HG03521 (cell line): ENCODE measurements around the gene IFT74.

ENCODE experiments used
- ATAC-seq: cut with Tn5 transposase; IDR thresholded peaks from one replicate; pipeline ENCODE4 v1.9.1; 2021; ENCODE audit warnings: mild to moderate bottlenecking, moderate library complexity; ENCODE audit not compliant: unreplicated experiment

IFT74 gene

GRCh38 chr9:26955921-26956859 lies at the start of gene IFT74:
TSS of gene IFT74 (plus strand) at chr9:26956412. CDS start at chr9:26961968, 5,556 bp downstream.
- peak; percentile 99 for ATAC-seq

- ATAC-seq: no peak
Measured at GRCh38 chr9:26913138-26913668, 43.0 kb upstream of the IFT74 start.

- ATAC-seq: no peak
Measured at GRCh38 chr9:26919698-26920097, 36.5 kb upstream of the IFT74 start.

DNA sequence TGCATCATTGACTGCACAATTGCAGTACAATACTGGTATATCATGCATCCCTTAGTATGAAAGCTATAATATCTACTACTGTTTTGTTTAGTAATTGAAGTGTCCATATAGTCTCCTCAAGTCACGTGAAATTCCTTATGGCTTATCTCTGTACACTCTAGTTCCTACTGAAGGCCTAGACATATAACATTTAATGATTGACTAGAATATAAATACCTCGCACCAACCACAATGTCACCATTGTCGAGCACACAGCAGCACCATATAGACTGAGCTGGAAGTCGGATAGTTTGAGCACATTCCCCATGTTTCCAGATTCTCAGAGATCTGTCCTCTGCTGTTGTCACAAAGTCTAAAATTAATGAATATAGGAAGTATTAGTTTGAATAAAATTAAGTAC lies 30.6 kb upstream of the IFT74 start:
- no peak for ATAC-seq

- no peak for ATAC-seq
Measured at GRCh38 chr9:26928902-26929495, 27.2 kb upstream of the IFT74 start.

DNA sequence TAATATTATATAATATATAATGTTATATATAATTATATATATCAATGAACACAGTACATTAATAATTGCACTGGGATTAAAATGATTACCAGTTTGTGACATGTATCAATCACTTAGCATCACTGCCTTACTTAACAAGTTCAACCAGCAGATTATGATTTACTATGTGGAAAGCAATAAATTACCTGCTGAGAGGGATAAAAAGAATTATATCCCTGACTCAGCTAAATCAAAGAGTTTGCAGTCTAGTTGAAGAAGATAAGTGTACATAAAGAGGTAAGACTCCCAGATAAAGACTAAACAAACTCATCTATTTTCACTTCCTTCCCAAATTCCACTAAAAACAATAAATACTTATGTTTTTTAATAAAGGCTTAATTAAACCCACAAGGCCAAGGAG lies 20.4 kb upstream of the IFT74 start:
- ATAC-seq: no peak

GRCh38 chr9:26937816-26938371 lies 18.3 kb upstream of the IFT74 start:
- no peak for ATAC-seq

GRCh38 chr9:26939955-26940711 lies 16.1 kb upstream of the IFT74 start:
- ATAC-seq: no peak

DNA sequence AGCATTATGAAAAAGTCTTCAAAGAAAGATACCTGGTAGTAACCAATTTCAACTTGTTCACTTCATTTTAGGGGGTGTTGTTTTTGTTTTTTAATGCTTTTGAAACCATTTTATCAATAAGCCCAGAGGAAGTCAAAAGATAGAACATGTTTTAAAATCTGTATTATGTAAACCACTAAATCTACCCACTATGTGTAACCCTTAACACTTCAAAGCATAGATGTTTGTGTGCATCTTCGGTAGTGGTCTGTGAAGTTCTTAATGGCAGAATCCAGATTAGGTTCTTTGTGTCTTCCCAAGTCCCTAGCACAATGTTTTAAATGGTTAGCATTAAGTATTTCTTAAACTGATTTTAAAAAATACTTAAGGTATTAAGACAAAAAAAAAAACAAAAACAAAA lies 15.4 kb upstream of the IFT74 start:
- ATAC-seq: no peak

DNA sequence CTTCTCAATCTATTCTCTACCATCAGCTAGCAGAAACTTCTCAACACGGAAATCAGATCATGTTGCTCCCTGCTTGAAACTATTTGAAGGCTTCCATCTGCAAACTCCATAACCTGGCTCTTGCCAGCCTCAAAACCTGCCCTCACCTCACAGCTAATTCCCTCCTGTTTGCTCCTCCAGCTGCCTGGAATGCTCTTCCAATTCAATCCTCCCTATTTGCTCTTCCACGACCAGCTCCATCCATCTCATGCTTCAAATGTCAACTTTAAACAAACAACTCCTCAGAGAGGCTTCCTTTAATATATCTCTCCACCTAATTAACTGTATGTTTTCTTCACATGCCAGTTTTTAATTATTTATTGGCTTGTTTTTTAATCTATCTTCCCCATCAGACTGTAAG lies 10.6 kb upstream of the IFT74 start:
- no peak for ATAC-seq

DNA sequence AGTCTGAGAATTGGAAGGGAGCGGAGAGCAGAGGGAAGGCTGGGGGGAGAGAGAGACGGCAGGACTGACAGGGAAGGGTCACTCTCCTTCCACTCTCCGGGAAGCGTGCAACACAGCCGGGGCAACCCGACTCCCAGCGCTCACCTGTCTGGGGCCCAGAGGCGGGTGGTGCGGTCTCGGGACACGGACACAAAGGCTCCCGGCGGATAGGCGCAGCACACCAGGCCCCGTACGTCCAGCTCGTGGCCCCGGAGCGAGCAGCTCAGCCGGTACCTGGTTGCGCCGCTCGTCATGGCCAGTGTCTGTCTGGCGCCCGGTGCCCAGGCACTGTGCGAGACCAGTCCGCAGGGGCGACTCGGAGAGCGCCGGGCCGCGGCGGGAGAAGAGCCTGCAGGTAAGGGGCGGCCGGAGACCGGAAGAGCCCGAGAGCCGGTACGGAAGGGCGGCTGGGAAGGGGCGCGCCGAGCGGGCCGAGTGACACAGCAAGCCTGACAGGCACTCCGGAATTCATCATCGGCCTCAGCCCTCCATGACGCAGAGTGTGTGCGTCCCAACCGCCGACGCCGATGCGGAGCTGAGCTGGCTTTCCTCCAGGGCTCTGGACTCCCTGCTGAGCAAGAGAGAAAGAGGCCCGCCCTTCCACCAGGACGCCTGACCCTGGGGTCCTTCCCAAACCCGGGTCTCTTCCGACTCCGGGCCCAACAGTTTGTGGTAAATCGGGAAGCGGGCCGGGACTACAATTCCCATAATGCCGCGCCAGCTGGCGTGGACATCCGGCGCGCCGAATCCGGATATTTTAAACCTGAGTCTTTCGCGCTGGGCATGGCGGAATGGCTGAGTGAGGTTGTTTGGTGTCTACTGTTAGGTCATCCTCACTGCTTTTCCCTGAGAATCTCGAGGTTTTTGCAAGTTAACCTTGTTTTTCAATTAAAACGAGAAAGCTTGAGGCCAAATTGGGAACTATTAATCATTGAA lies 9.2 kb upstream of the IFT74 start, which contains the start of gene PLAA:
TSS of gene PLAA (minus strand) at position 490 of the 975 bp plus-strand sequence. CDS start at position 293, 197 bp downstream.
- peak; percentile 98 for ATAC-seq

DNA sequence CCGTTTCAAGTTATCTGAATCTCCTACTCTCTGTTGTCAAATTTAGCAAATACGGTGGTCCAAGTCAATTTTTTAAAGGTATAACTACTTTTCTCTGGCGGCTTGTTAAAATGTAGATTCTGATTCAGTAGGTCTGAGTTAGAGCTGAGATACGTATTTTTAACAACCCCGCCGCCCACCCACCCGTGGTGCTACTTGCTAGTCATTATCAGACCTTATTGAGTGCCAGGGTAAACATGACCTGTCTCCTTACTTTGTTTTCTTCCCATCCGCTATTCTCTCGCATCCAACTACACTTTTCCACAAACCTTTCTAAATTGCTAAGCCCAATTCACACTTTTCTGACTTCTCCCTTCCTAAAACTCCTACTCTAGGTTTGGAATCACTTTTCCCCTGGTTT lies 8.5 kb upstream of the IFT74 start:
- ATAC-seq: no peak

- no peak for ATAC-seq
Measured at GRCh38 chr9:26949637-26950069, 6.6 kb upstream of the IFT74 start.

DNA sequence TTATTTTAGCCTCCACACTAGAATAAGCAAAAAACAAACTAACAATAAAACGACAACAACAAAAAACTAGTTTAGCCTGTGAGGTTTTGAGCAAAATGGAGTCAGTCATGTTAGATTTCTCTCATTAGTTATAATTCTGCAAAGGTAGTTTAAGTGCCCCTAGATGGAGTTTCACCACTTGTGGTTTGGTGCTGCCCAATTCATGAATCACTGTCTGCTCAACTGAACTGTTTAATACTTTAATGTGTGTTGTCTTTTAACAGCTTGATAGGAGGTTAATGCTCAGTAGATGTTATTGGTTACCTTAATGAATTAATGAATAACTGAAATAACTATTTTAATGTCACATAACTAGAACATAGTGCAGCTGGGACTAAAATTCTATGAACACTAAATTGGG lies 5.7 kb upstream of the IFT74 start:
- ATAC-seq: no peak

DNA sequence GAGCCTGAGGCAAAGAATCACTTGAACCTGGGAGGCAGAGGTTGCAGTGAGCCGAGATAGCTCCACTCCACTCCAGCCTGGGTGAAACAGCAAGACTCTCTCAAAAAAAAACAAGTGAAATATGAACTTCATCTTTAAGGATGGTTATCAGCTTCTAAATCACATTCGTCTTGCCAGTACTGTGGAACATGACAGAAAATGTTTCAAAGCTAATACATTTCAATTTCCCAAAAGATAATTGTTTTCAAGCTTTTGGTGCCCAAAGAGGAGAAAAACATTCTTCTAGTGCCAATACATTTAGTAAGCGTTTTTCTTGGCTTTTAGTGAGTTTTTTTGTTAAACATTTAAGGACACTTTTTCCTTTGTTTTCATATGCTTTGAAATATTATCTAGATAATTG lies 4.4 kb upstream of the IFT74 start:
- ATAC-seq: no peak

DNA sequence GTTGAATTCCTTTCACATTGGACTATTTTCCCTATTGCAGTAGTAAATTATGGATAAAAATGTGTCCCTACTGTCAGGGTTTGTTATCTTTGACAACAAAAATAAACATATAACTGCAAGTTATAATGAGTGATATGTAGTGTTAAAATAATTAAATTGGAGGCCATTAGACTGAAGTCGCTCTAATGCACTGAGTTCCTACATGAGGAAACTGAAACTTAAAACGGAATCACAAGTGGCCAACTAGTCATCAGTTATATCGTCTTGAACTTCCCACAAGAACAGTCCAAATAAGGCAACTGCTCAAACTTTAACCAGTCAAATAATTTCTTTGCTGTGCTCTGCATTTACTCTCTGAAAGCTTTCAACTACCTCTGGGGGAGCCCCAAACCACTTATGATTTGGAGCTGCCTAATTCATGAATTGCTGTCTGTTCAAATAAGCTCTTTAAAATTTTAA lies 2.1 kb upstream of the IFT74 start:
- no peak for ATAC-seq

GRCh38 chr9:26955222-26955903 lies 849 bp upstream of the IFT74 start:
- no peak for ATAC-seq

DNA sequence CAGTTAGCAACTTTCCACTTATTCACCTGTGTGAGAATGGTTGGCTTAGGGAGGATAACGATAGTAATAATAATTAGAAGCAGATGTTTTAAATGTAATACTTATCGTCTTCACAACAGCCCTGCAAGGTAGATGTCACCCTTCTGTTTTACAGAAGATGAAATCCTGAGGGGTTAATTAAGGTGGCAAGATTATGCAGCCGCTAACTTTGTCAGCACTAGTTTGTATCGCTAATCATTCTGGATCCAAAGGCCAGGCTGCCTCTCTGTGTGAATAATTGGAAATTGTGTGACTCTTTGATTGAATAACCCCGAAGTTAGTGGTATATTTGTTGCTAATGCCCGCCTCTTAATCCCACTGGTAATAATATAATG lies 635 bp downstream of the IFT74 start:
- no peak for ATAC-seq

DNA sequence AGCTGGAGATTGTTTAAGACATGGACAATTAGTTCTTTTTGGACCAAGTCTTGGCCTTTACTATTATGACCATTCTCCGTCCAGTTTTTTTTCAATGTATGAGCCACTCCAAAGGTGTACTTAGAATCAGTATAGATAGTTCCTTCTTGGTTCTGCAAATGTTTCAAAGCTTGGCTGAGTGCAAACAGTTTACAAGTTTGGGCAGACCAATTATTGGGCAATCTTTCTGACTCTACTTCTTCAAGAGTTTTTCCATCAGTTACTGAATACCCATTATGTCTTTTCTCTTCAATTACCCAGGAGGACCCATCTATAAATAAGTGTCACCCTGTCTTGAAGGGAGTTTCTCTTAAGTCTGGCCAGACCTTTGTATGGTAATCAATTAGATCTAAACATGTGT lies 15.5 kb downstream of the IFT74 start:
- ATAC-seq: no peak
